Breast epithelium (tissue), 3 donors: Measurements from ENCODE around the gene MTHFD2L.

Experiments used
- CTCF ChIP-seq, 3 donors: fragments of 450-650 bp; IDR thresholded peaks; one replicate each; pipeline ENCODE4 v1.5.1; 2016 to 2017; ENCODE audit warnings: antibody characterized with exemption in 3 of 3, mild to moderate bottlenecking in 3 of 3, moderate library complexity in 3 of 3
- POLR2A ChIP-seq: fragments of 450-650 bp; IDR thresholded peaks from one replicate; pipeline ENCODE4 v1.6.1; 2016; ENCODE audit warnings: antibody characterized with exemption, mild to moderate bottlenecking, moderate library complexity
- POLR2AphosphoS5 ChIP-seq, 3 donors: sonication (generic); formaldehyde crosslinking; IDR thresholded peaks; one replicate each; pipeline ENCODE4 v1.6.1; 2017; ENCODE audit warnings: antibody characterized with exemption in 3 of 3

GRCh38 chr4:74262522-74262921, 104.6 kb downstream of the MTHFD2L start:
- TF ChIP-seq CTCF (IDR thresholded peaks at IDR 0.05) (no peak), POLR2A (no peak), POLR2AphosphoS5 (IDR thresholded peaks at IDR 0.05) (no peak)
